ENCODE results near the gene MTR.

DNA sequence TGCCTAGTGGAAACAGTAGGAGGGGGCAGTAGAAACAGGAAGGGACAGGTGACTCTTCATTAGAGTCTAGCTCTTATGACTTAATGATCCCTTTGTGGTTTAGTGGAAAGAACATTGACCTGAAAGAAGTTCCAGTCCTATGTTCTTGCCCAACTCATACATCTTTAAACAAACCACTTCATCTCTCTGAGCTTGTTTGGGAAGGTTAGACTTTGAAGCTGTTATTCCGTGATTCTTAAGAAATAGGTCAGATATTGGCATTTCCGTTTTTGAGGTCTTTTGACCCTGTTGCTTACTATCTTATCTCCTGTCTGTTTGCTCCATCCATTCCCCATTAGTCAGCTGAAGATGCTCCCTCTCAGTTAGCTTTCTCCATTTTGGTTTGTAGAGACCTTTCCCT is 38.5 kb downstream of the MTR start:
- TF ChIP-seq, protein P1, sequence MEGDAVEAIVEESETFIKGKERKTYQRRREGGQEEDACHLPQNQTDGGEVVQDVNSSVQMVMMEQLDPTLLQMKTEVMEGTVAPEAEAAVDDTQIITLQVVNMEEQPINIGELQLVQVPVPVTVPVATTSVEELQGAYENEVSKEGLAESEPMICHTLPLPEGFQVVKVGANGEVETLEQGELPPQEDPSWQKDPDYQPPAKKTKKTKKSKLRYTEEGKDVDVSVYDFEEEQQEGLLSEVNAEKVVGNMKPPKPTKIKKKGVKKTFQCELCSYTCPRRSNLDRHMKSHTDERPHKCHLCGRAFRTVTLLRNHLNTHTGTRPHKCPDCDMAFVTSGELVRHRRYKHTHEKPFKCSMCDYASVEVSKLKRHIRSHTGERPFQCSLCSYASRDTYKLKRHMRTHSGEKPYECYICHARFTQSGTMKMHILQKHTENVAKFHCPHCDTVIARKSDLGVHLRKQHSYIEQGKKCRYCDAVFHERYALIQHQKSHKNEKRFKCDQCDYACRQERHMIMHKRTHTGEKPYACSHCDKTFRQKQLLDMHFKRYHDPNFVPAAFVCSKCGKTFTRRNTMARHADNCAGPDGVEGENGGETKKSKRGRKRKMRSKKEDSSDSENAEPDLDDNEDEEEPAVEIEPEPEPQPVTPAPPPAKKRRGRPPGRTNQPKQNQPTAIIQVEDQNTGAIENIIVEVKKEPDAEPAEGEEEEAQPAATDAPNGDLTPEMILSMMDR (conservative IDR thresholded peaks at IDR 0.05; ENCODE audit: low read depth, low read length) = no peak
- no peak for TF ChIP-seq EZH2 (IDR thresholded peaks at IDR 0.05; ENCODE audit: low read length, unreplicated experiment)
- TF ChIP-seq EZH2phosphoT487 (IDR thresholded peaks at IDR 0.05; ENCODE audit: borderline replicate concordance, low read length) = no peak
